ENCODE measurements around the gene SRP19.

- no peak for TF ChIP-seq EZH2 (IDR thresholded peaks at IDR 0.05)
- TF ChIP-seq POLR2AphosphoS5 (IDR thresholded peaks at IDR 0.05; ENCODE audit: borderline replicate concordance, low read depth, low read length): no peak
Observed at GRCh38 chr5:112863549-112863948, 2.5 kb downstream of the SRP19 start.

All from SK-N-MC (cell line).